K562 (cell line): ENCODE results near the gene DGKB. TPM values are rescaled to one million over a fixed set of nuclear protein-coding genes. Genes with fewer than 3 reads are reported as not detected.

Experiments used
- ATAC-seq: fragments of 200-7000 bp; cut with Tn5 transposase; 3 replicates; pipeline ENCODE4 v1.9.1; 2020; ENCODE audit warnings: moderate library complexity
- BruUV-seq: library from RNA; stranded (reverse); fragments of 400-500 nt; replicated peaks from 2 replicates; lab custom pipeline; 2021; lab: Mats Ljungman, UMichigan
- CTCF ChIA-PET: fragments of 300-600 bp; formaldehyde crosslinking; extraction: SDS; loops from one replicate; lab custom pipeline; 2021; ENCODE audit warnings: low intra/inter-chr PET ratio; lab: Yijun Ruan, JAX
- POLR2A ChIA-PET: fragments of 300-600, 350-650 bp; sonication (Branson Sonifier 250); formaldehyde crosslinking; extraction: SDS; loops from one replicate; lab custom pipeline; 2021; ENCODE audit warnings: antibody characterized with exemption, inconsistent platforms; lab: Yijun Ruan, JAX
- DNase-seq, 4 experiments: peaks; one replicate each; pipeline versions ENCODE4 v3.0.0 to v3.0.0-alpha.2; 2011 to 2018; ENCODE audit warnings: low spot score in 3 of 4, mixed read lengths in 3 of 4; ENCODE audit errors: extremely low read depth in 1 of 4
- FAIRE-seq: peaks from 2 replicates; lab custom pipeline; 2011; peaks lifted over from hg19 to GRCh38; lab: Jason Lieb, UNC
- H2AFZ ChIP-seq: 2 replicates; pipeline ENCODE4 v1.6.0; 2011; ENCODE audit warnings: low read depth, low read length, control low read depth, inconsistent platforms
- H3K27ac ChIP-seq: fragments of 200-600 bp; 3 replicates; pipeline ENCODE4 v1.8.0; 2011; ENCODE audit warnings: low read depth, mild to moderate bottlenecking, control low read depth, inconsistent platforms, low read length, moderate library complexity, mixed read lengths; ENCODE audit errors: extremely low read depth
- H3K27me3 ChIP-seq, 2 experiments: fragments of 300-600 bp in 1 of 2; 2 replicates in 1 of 2; 3 replicates in 1 of 2; pipeline versions ENCODE4 v1.6.0 to v1.8.0; 2011; ENCODE audit warnings: inconsistent platforms in 2 of 2, low read length in 2 of 2, mild to moderate bottlenecking in 1 of 2, mixed read lengths in 1 of 2, moderate library complexity in 1 of 2; ENCODE audit not compliant: control insufficient read depth in 2 of 2, insufficient read depth in 2 of 2
- H3K36me3 ChIP-seq: fragments of 300-600 bp; 3 replicates; pipeline ENCODE4 v1.8.0; 2011; ENCODE audit warnings: mild to moderate bottlenecking, low read length, inconsistent platforms; ENCODE audit not compliant: control insufficient read depth, insufficient read depth
- H3K4me1 ChIP-seq, 2 experiments: fragments of 200-600 bp in 1 of 2; replicated peaks in 1 of 2; 2 replicates in 1 of 2; 3 replicates in 1 of 2; pipeline versions ENCODE4 v1.5.1 to v1.8.0; 2011; ENCODE audit warnings: inconsistent platforms in 2 of 2, low read length in 2 of 2, mild to moderate bottlenecking in 1 of 2, mixed read lengths in 1 of 2, moderate library complexity in 1 of 2; ENCODE audit not compliant: control insufficient read depth in 2 of 2, insufficient read depth in 2 of 2
- H3K4me2 ChIP-seq: 2 replicates; pipeline ENCODE4 v1.6.1; 2011; ENCODE audit warnings: low read length, control low read depth, inconsistent platforms, mixed read lengths; ENCODE audit not compliant: insufficient read depth
- H3K4me3 ChIP-seq: fragments of 200-600 bp; sonication (generic), shearing (Covaris generic); 2 replicates; pipeline ENCODE4 v1.5.1; 2016; ENCODE audit warnings: control low read depth, inconsistent platforms
- H3K79me2 ChIP-seq: fragments of 200-600 bp; 3 replicates; pipeline ENCODE4 v1.8.0; 2011; ENCODE audit warnings: low read length, inconsistent platforms; ENCODE audit not compliant: control insufficient read depth, insufficient read depth
- H3K9ac ChIP-seq, 2 experiments: 2 replicates each; pipeline versions ENCODE4 v1.6.0 to v1.6.1; 2011; ENCODE audit warnings: low read depth in 2 of 2, low read length in 2 of 2, control low read depth in 1 of 2, inconsistent platforms in 1 of 2, mild to moderate bottlenecking in 1 of 2, mixed read lengths in 1 of 2; ENCODE audit not compliant: insufficient read depth in 1 of 2
- H3K9me1 ChIP-seq: one replicate; pipeline ENCODE4 v1.6.0; 2011; ENCODE audit warnings: inconsistent platforms, mild to moderate bottlenecking, low read length, moderate library complexity; ENCODE audit not compliant: control insufficient read depth, insufficient read depth
- H3K9me3 ChIP-seq: replicated peaks from 2 replicates; pipeline ENCODE4 v1.5.1; 2011; ENCODE audit warnings: low read depth, low read length, inconsistent platforms; ENCODE audit not compliant: control insufficient read depth, insufficient read depth
- H4K20me1 ChIP-seq: replicated peaks from 2 replicates; pipeline ENCODE4 v1.6.1; 2011; ENCODE audit warnings: low read length, inconsistent platforms, mixed read lengths; ENCODE audit not compliant: control insufficient read depth, insufficient read depth
- ATF4 ChIP-seq: fragments of 450-650 bp; formaldehyde crosslinking; IDR thresholded peaks from 2 replicates; pipeline ENCODE4 v1.4.0; 2022; ENCODE audit warnings: mild to moderate bottlenecking, moderate library complexity
- ATF6 ChIP-seq: sonication (generic); formaldehyde crosslinking; IDR thresholded peaks from 2 replicates; pipeline ENCODE4 v1.4.0; 2020; ENCODE audit warnings: mild to moderate bottlenecking, missing genetic modification reagents
- CREM ChIP-seq: IDR thresholded peaks from 2 replicates; pipeline ENCODE4 v1.6.1; 2014; ENCODE audit warnings: antibody characterized with exemption, low read depth
- NFXL1 ChIP-seq: fragments of 450-650 bp; formaldehyde crosslinking; IDR thresholded peaks from 2 replicates; pipeline ENCODE4 v1.4.0; 2021; ENCODE audit warnings: mild to moderate bottlenecking
- NR0B1 ChIP-seq: fragments of 450-650 bp; IDR thresholded peaks from one replicate; pipeline ENCODE4 v1.6.1; 2018; ENCODE audit warnings: mild to moderate bottlenecking, moderate library complexity; ENCODE audit not compliant: partially characterized antibody
- PREB ChIP-seq: sonication (generic); formaldehyde crosslinking; IDR thresholded peaks from 2 replicates; pipeline ENCODE4 v1.8.1; 2023; ENCODE audit warnings: mild to moderate bottlenecking, missing genetic modification reagents
- SAFB ChIP-seq: fragments of 200-400 bp; formaldehyde crosslinking; IDR thresholded peaks from 2 replicates; pipeline ENCODE4 v1.6.1; 2017; ENCODE audit warnings: low read depth, low read length, borderline replicate concordance
- ZBTB34 ChIP-seq: fragments of 250-450 bp; sonication (Bioruptor Pico); IDR thresholded peaks from 2 replicates; pipeline ENCODE4 v1.8.0; 2021; ENCODE audit warnings: mild to moderate bottlenecking, moderate library complexity
- ZC3H11A ChIP-seq: IDR thresholded peaks from 2 replicates; pipeline ENCODE4 v1.6.1; 2012; ENCODE audit warnings: low read depth, low read length, improper control_type of control experiment
- ZFP30 ChIP-seq: fragments of 250-450 bp; sonication (Bioruptor Pico); IDR thresholded peaks from 2 replicates; pipeline ENCODE4 v1.8.0; 2022; ENCODE audit warnings: moderate library complexity, mild to moderate bottlenecking, inconsistent platforms, borderline replicate concordance
- ZNF253 ChIP-seq: fragments of 250-450 bp; sonication (Bioruptor Pico); conservative IDR thresholded peaks from 2 replicates; pipeline ENCODE4 v1.6.1; 2021; ENCODE audit warnings: mild to moderate bottlenecking
- ZNF507 ChIP-seq: conservative IDR thresholded peaks from 2 replicates; pipeline ENCODE4 v1.6.1; 2017; ENCODE audit warnings: missing genetic modification characterization, missing compliant biosample characterization
- ZNF512 ChIP-seq: IDR thresholded peaks from 2 replicates; pipeline ENCODE4 v1.6.1; 2016; ENCODE audit warnings: missing genetic modification characterization, missing compliant biosample characterization
- WGBS: fragments of 100-300 bp; shearing (Covaris generic); methylation state at CpG from one replicate; pipeline ENCODE4 v1.1.6; 2016; ENCODE audit warnings: low coverage, mixed read lengths; ENCODE audit not compliant: insufficient coverage; ENCODE audit errors: missing lambda C conversion rate; 5-methylcytosine and 5-hydroxymethylcytosine counted together
- in situ Hi-C: fragments of 300-500 bp; cut with MboI; formaldehyde crosslinking; loops from 4 replicates; pipeline ENCODE4 v1.15.0; 2018; ENCODE audit warnings: inconsistent platforms, mixed read lengths
- intact Hi-C: fragments of 100-400 bp; cut with micrococcal nuclease; formaldehyde crosslinking; loops from 2 replicates; pipeline ENCODE4 v1.14.2; 2022
- polyA plus RNA-seq, 8 experiments: library from polyadenylated mRNA; depleted of rRNA in 4 of 8; stranded (reverse) in 5 of 8; unstranded in 3 of 8; fragments of >200 nt; fragmentation: Nextera tagmentation in 2 of 8; fragmentation: Illumina TruSeq in 1 of 8; extraction: Ambion mirVana in 2 of 8; extraction: Trizol in 1 of 8; gene quantifications; 2 replicates each; pipeline versions ENCODE4 v1.2.1 to v1.2.3, GENCODE V29; 2011 to 2014; ENCODE audit warnings: inconsistent platforms in 1 of 8, missing spikeins in 1 of 8
- total RNA-seq, 7 experiments: library from RNA; depleted of rRNA in 6 of 7; stranded (reverse); fragments of >200 nt in 6 of 7; fragmentation: Illumina TruSeq in 2 of 7; extraction: Trizol in 2 of 7; gene quantifications; 2 replicates each; pipeline versions ENCODE4 v1.2.1 to v1.2.3, GENCODE V29; 2011 to 2021; ENCODE audit warnings: low replicate concordance in 1 of 7

DGKB gene
- total and polyA plus RNA-seq, 9 of the 15 experiments (the other 6 are each of a cell fraction or from before 2014, with no cell fraction given): 0.01 TPM; not detected in 8

- no peak for TF ChIP-seq PREB (CRISPR knock-in tag)
- no peak for TF ChIP-seq ATF6 (CRISPR knock-in tag)
- no peak for TF ChIP-seq ZBTB34 (CRISPR knock-in tag)
- no peak for TF ChIP-seq SAFB
- TF ChIP-seq ZC3H11A: no peak
- TF ChIP-seq ZNF507: no peak
- TF ChIP-seq, all 486 proteins: peak for 0
Measured at GRCh38 chr7:14765731-14766130, 136.8 kb downstream of the DGKB start (continued).

GRCh38 chr7:14762561-14762960 is 140.0 kb downstream of the DGKB start:
- H3K79me2 ChIP-seq: no peaks in the 10 kb centered on the region
- intact Hi-C loops (no loop called here), in situ Hi-C loops (no loop called here)
- no TSS peak for BruUV-seq
- DNase-seq (no peak), ATAC-seq (no peak), FAIRE-seq (no peak)
- H3K36me3 ChIP-seq: no peaks in the 10 kb centered on the region
- no peaks in the 10 kb centered on the region for H3K27me3 ChIP-seq
- ChIA-PET CTCF (no interaction called here), POLR2A (no interaction called here)
- no peaks in the 10 kb centered on the region for H3K9me1 ChIP-seq
- H3K9ac ChIP-seq: no peak overlapping the region
- no peaks in the 10 kb centered on the region for H4K20me1 ChIP-seq
- H3K4me1 ChIP-seq: no peaks in the 10 kb centered on the region
- no peaks in the 10 kb centered on the region for H3K9me3 ChIP-seq
- no peak overlapping the region for H3K4me3 ChIP-seq
- no peak overlapping the region for H3K4me2 ChIP-seq
- no peak overlapping the region for H2AFZ ChIP-seq
- no peak overlapping the region for H3K27ac ChIP-seq
- 0% methylated on average over 1 of the region's 1 CpG for WGBS
- no peak for TF ChIP-seq CREM
- no peak for TF ChIP-seq ZNF253 (CRISPR knock-in tag)
- no peak for TF ChIP-seq NFXL1 (CRISPR knock-in tag)
- no peak for TF ChIP-seq NR0B1
- no peak for TF ChIP-seq ZFP30 (CRISPR knock-in tag)
- TF ChIP-seq ZNF512 (tag): no peak
- no peak for TF ChIP-seq ATF4 (CRISPR knock-in tag)
